CD4-positive, alpha-beta T cell (primary cell): Measurements from ENCODE around the gene MEGF10. TPM values are rescaled to one million over a fixed set of nuclear protein-coding genes. Genes with fewer than 3 reads are reported as not detected.

ENCODE experiments used
- ATAC-seq: fragments of 200-7000 bp; cut with Tn5 transposase; one replicate; pipeline ENCODE4 v1.10.0; 2022; ENCODE audit warnings: mild to moderate bottlenecking; ENCODE audit not compliant: poor library complexity
- CTCF ChIA-PET: fragments of 350-600 bp; sonication (Branson Sonifier 250); formaldehyde crosslinking; loops from one replicate; lab custom pipeline; 2021; ENCODE audit warnings: antibody characterized with exemption, inconsistent platforms; lab: Charles Lee
- POLR2A ChIA-PET: fragments of 350-600 bp; sonication (Branson Sonifier 250); formaldehyde crosslinking; loops from one replicate; lab custom pipeline; 2021; ENCODE audit warnings: antibody characterized with exemption, inconsistent platforms; lab: Charles Lee
- DNase-seq, 14 experiments: peaks; one replicate each; pipeline ENCODE4 v3.0.0-alpha.2; 2013 to 2020; ENCODE audit warnings: mixed read lengths in 2 of 14
- H3K27ac ChIP-seq, 2 donors: one replicate each; pipeline versions ENCODE4 v1.5.1 to v1.7.0; 2013; ENCODE audit warnings: low read length in 2 of 2, low read depth in 1 of 2, mild to moderate bottlenecking in 1 of 2
- H3K27me3 ChIP-seq, 2 experiments: 1 replicate in 1 of 2; 2 replicates in 1 of 2; pipeline versions ENCODE4 v1.6.1 to v1.7.0; 2013; ENCODE audit warnings: low read length in 2 of 2, control low read depth in 1 of 2, mild to moderate bottlenecking in 1 of 2, moderate library complexity in 1 of 2; ENCODE audit not compliant: insufficient read depth in 2 of 2, control insufficient read depth in 1 of 2
- H3K36me3 ChIP-seq: one replicate; pipeline ENCODE4 v1.6.1; 2013; ENCODE audit warnings: low read length, control low read depth; ENCODE audit not compliant: insufficient read depth
- H3K4me1 ChIP-seq: one replicate; pipeline ENCODE4 v1.6.1; 2013; ENCODE audit warnings: low read length, control low read depth; ENCODE audit not compliant: insufficient read depth
- H3K4me3 ChIP-seq: one replicate; pipeline ENCODE4 v1.5.1; 2013; ENCODE audit warnings: mild to moderate bottlenecking, low read length, moderate library complexity
- H3K9me3 ChIP-seq, 2 experiments: 1 replicate in 1 of 2; 2 replicates in 1 of 2; pipeline versions ENCODE4 v1.6.1 to v1.7.0; 2013; ENCODE audit warnings: low read length in 2 of 2, mild to moderate bottlenecking in 2 of 2, control low read depth in 1 of 2, moderate library complexity in 1 of 2; ENCODE audit not compliant: control insufficient read depth in 1 of 2, insufficient read depth in 1 of 2
- H3K27ac Mint-ChIP-seq: one replicate; pipeline ENCODE4 v1.8.0; 2020; ENCODE audit warnings: mixed read lengths
- H3K27me3 Mint-ChIP-seq: one replicate; pipeline ENCODE4 v1.8.0; 2021; ENCODE audit warnings: mixed read lengths
- H3K36me3 Mint-ChIP-seq: one replicate; pipeline ENCODE4 v1.8.0; 2021; ENCODE audit warnings: low read depth, mixed read lengths
- H3K4me1 Mint-ChIP-seq: one replicate; pipeline ENCODE4 v1.8.0; 2021; ENCODE audit warnings: low read depth, mixed read lengths
- H3K4me3 Mint-ChIP-seq: one replicate; pipeline ENCODE4 v1.8.0; 2020; ENCODE audit warnings: mild to moderate bottlenecking, mixed read lengths
- H3K9me3 Mint-ChIP-seq: one replicate; pipeline ENCODE4 v1.8.0; 2020; ENCODE audit warnings: mixed read lengths
- CTCF ChIP-seq: fragments of 200-600 bp; IDR thresholded peaks from one replicate; pipeline ENCODE4 v1.8.0; 2022; ENCODE audit warnings: antibody characterized with exemption, mild to moderate bottlenecking
- intact Hi-C, 2 experiments: fragments of 100-400 bp; cut with DNase I in 1 of 2; cut with micrococcal nuclease in 1 of 2; formaldehyde crosslinking; loops; one replicate each; pipeline versions ENCODE4 v1.15.1 to v1.9.0; 2023 to 2025; cut with DNase I, micrococcal nuclease
- total RNA-seq, 174 experiments: library from RNA in 2 of 174; stranded (reverse) in 2 of 174; gene quantifications; one replicate each; pipeline ENCODE4 v1.2.3 and lab custom pipeline; 2021 to 2026

Gene MEGF10
- total RNA-seq, 2 experiments from 2014 or later, result not detected

- Mint-ChIP-seq H3K9me3 (peaks cover 2% of the 10 kb centered on the region), H3K4me3 (no peak overlapping the region), H3K36me3 (no peaks in the 10 kb centered on the region), H3K27ac (no peak overlapping the region), H3K4me1 (peaks cover 8% of the 10 kb centered on the region), H3K27me3 (peaks cover 89% of the 10 kb centered on the region)
- intact Hi-C loops, result no loop called here
- Histone ChIP-seq H3K4me3 (no peak overlapping the region), H3K27me3 (peaks cover 31 to 57% of the 10 kb centered on the region in 2 experiments), H3K36me3 (no peaks in the 10 kb centered on the region), H3K27ac (no peak overlapping the region), H3K9me3 (peaks cover 6 to 7% of the 10 kb centered on the region in 2 experiments), H3K4me1 (peaks cover 11% of the 10 kb centered on the region)
- ATAC-seq (no peak), DNase-seq (no peak)
- ChIA-PET POLR2A (no interaction called here), CTCF (no interaction called here)
- TF ChIP-seq CTCF, result no peak
These were observed 2.8 kb downstream of the MEGF10 start for GRCh38 chr5:127293373-127293772.

- no peak overlapping the region for H3K27ac Mint-ChIP-seq
- intact Hi-C loops, result no loop called here
- H3K9me3 ChIP-seq, result peaks cover 0 to 7% of the 10 kb centered on the region in 2 experiments
- no peaks in the 10 kb centered on the region for H3K36me3 ChIP-seq
- H3K4me1 Mint-ChIP-seq, result peaks cover 8% of the 10 kb centered on the region
- DNase-seq, result no peak
- ChIA-PET POLR2A (interaction anchor here (0.7 kb wide), 1 partner anchor 571 kb away, joined by 3 read pairs; no protein-coding TSS in a partner anchor), CTCF (no interaction called here)
- H3K36me3 Mint-ChIP-seq, result no peaks in the 10 kb centered on the region
- H3K4me1 ChIP-seq, result peaks cover 11% of the 10 kb centered on the region
- peaks cover 75% of the 10 kb centered on the region for H3K27me3 Mint-ChIP-seq
- TF ChIP-seq CTCF, result no peak
- H3K4me3 Mint-ChIP-seq, result no peak overlapping the region
- ATAC-seq, result no peak
- H3K27ac ChIP-seq, result no peak overlapping the region
- no peaks in the 10 kb centered on the region for H3K9me3 Mint-ChIP-seq
- H3K27me3 ChIP-seq, result peaks cover 26 to 43% of the 10 kb centered on the region in 2 experiments
- H3K4me3 ChIP-seq, result no peak overlapping the region
These were observed 4.2 kb downstream of the MEGF10 start for GRCh38 chr5:127294829-127295228.

GRCh38 chr5:127295454-127295853, 4.9 kb downstream of the MEGF10 start:
- H3K36me3 ChIP-seq, result no peaks in the 10 kb centered on the region
- H3K36me3 Mint-ChIP-seq, result no peaks in the 10 kb centered on the region
- no peak for TF ChIP-seq CTCF
- intact Hi-C loops, result no loop called here
- ChIA-PET CTCF (no interaction called here), POLR2A (interaction anchor here (0.7 kb wide), 1 partner anchor 571 kb away, joined by 3 read pairs; no protein-coding TSS in a partner anchor)
- H3K27me3 Mint-ChIP-seq, result peaks cover 69% of the 10 kb centered on the region
- ATAC-seq, result no peak
- no peak overlapping the region for H3K4me3 Mint-ChIP-seq
- no peak for DNase-seq
- peaks cover 6% of the 10 kb centered on the region for H3K4me1 ChIP-seq
- peaks cover 8% of the 10 kb centered on the region for H3K4me1 Mint-ChIP-seq
- no peaks in the 10 kb centered on the region for H3K9me3 Mint-ChIP-seq
- peaks cover 0 to under 1% of the 10 kb centered on the region in 2 experiments for H3K9me3 ChIP-seq
- H3K27ac ChIP-seq, result no peak overlapping the region
- peaks cover 20 to 37% of the 10 kb centered on the region in 2 experiments for H3K27me3 ChIP-seq
- H3K4me3 ChIP-seq, result no peak overlapping the region
- no peak overlapping the region for H3K27ac Mint-ChIP-seq
